ENCODE measurements around the gene WWOX. TPM values are rescaled to one million over a fixed set of nuclear protein-coding genes. Genes with fewer than 3 reads are reported as not detected.

WWOX gene
- total and polyA plus RNA-seq, 2 of the 13 experiments (the other 11 are each of a cell fraction or from before 2014, with no cell fraction given), result 9.1 to 37.4 TPM

DNA sequence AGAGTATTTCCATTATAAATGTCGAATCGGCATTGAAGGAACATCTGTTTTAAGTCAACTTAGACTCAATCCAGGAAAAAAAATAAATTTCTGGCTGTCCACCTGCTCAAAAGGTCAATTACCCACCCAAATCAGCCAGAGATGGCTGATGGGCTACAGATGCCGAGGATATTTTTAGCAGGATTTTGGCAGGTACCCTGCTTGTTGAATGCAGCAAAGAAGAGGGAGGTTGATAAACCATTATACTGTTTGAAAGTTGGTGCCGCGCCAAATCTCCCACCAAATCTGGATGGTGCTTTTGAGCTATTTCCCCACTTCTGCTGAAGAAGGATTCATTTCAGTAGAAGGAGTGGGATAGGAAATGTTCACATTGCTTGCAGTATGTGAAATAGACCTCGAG is 963.4 kb downstream of the WWOX start:
- no TSS peak for BruUV-seq (replicated peaks)

More for the DNA sequence above, 963.4 kb downstream of the WWOX start:
- no peak overlapping the region for H3K27ac ChIP-seq (ENCODE audit: extremely low read length, insufficient read depth, low read length)
- intact Hi-C loops (cut with micrococcal nuclease; ENCODE audit: unreplicated experiment) (no loop called here), in situ Hi-C loops (cut with HindIII; ENCODE audit: extremely low pct_ligation_motif_present, low pct_unique_long_range_greater_than_20kb) (no loop called here)
- no peaks in the 10 kb centered on the region for H3K36me3 ChIP-seq (replicated peaks in 1 of 2; ENCODE audit: control insufficient read depth in 1 of 2, insufficient read depth in 2 of 2, low read length in 2 of 2)
- H3K4me2 ChIP-seq (ENCODE audit: low read depth, low read length), result no peak overlapping the region
- no peak overlapping the region for H2AFZ ChIP-seq (ENCODE audit: low read length)
- DNase-seq (ENCODE audit: low spot score) (no peak), FAIRE-seq (no peak), ATAC-seq (no peak)
- WGBS (ENCODE audit: low lambda C conversion rate), result 55% methylated on average over 6 of the region's 6 CpGs
- POLR2A ChIA-PET, result no interaction called here
- TF ChIP-seq ZNF124 (CRISPR knock-in tag; IDR thresholded peaks at IDR 0.05), result no peak
- no peak for TF ChIP-seq ZNF558 (CRISPR knock-in tag; IDR thresholded peaks at IDR 0.05; ENCODE audit: borderline replicate concordance)
- no peak for TF ChIP-seq ZNF550 (CRISPR knock-in tag; IDR thresholded peaks at IDR 0.05; ENCODE audit: borderline replicate concordance)
- TF ChIP-seq ONECUT2 (CRISPR knock-in tag; IDR thresholded peaks at IDR 0.05), result no peak
- TF ChIP-seq, protein P1, sequence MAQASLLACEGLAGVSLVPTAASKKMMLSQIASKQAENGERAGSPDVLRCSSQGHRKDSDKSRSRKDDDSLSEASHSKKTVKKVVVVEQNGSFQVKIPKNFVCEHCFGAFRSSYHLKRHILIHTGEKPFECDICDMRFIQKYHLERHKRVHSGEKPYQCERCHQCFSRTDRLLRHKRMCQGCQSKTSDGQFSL (CRISPR knock-in tag; IDR thresholded peaks at IDR 0.05), result no peak
- TF ChIP-seq, protein P2, sequence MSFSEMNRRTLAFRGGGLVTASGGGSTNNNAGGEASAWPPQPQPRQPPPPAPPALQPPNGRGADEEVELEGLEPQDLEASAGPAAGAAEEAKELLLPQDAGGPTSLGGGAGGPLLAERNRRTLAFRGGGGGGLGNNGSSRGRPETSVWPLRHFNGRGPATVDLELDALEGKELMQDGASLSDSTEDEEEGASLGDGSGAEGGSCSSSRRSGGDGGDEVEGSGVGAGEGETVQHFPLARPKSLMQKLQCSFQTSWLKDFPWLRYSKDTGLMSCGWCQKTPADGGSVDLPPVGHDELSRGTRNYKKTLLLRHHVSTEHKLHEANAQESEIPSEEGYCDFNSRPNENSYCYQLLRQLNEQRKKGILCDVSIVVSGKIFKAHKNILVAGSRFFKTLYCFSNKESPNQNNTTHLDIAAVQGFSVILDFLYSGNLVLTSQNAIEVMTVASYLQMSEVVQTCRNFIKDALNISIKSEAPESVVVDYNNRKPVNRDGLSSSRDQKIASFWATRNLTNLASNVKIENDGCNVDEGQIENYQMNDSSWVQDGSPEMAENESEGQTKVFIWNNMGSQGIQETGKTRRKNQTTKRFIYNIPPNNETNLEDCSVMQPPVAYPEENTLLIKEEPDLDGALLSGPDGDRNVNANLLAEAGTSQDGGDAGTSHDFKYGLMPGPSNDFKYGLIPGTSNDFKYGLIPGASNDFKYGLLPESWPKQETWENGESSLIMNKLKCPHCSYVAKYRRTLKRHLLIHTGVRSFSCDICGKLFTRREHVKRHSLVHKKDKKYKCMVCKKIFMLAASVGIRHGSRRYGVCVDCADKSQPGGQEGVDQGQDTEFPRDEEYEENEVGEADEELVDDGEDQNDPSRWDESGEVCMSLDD (CRISPR knock-in tag; IDR thresholded peaks at IDR 0.05; ENCODE audit: borderline replicate concordance), result no peak
- no peak for TF ChIP-seq ZNF225 (CRISPR knock-in tag; IDR thresholded peaks at IDR 0.05)
- no peak for TF ChIP-seq ZSCAN31 (CRISPR knock-in tag; IDR thresholded peaks at IDR 0.05; ENCODE audit: low read depth)
- TF ChIP-seq GFI1 (CRISPR knock-in tag; IDR thresholded peaks at IDR 0.05; ENCODE audit: borderline replicate concordance), result no peak
- TF ChIP-seq, protein P3, sequence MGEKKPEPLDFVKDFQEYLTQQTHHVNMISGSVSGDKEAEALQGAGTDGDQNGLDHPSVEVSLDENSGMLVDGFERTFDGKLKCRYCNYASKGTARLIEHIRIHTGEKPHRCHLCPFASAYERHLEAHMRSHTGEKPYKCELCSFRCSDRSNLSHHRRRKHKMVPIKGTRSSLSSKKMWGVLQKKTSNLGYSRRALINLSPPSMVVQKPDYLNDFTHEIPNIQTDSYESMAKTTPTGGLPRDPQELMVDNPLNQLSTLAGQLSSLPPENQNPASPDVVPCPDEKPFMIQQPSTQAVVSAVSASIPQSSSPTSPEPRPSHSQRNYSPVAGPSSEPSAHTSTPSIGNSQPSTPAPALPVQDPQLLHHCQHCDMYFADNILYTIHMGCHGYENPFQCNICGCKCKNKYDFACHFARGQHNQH (CRISPR knock-in tag; IDR thresholded peaks at IDR 0.05), result no peak
- TF ChIP-seq HDAC1 (CRISPR knock-in tag; IDR thresholded peaks at IDR 0.05), result no peak
- no peak for TF ChIP-seq EED (CRISPR knock-in tag; IDR thresholded peaks at IDR 0.05)
- no peak for TF ChIP-seq FOXK2 (IDR thresholded peaks at IDR 0.05)
- TF ChIP-seq ZNF230 (CRISPR knock-in tag; IDR thresholded peaks at IDR 0.05), result no peak
- TF ChIP-seq, protein P4, sequence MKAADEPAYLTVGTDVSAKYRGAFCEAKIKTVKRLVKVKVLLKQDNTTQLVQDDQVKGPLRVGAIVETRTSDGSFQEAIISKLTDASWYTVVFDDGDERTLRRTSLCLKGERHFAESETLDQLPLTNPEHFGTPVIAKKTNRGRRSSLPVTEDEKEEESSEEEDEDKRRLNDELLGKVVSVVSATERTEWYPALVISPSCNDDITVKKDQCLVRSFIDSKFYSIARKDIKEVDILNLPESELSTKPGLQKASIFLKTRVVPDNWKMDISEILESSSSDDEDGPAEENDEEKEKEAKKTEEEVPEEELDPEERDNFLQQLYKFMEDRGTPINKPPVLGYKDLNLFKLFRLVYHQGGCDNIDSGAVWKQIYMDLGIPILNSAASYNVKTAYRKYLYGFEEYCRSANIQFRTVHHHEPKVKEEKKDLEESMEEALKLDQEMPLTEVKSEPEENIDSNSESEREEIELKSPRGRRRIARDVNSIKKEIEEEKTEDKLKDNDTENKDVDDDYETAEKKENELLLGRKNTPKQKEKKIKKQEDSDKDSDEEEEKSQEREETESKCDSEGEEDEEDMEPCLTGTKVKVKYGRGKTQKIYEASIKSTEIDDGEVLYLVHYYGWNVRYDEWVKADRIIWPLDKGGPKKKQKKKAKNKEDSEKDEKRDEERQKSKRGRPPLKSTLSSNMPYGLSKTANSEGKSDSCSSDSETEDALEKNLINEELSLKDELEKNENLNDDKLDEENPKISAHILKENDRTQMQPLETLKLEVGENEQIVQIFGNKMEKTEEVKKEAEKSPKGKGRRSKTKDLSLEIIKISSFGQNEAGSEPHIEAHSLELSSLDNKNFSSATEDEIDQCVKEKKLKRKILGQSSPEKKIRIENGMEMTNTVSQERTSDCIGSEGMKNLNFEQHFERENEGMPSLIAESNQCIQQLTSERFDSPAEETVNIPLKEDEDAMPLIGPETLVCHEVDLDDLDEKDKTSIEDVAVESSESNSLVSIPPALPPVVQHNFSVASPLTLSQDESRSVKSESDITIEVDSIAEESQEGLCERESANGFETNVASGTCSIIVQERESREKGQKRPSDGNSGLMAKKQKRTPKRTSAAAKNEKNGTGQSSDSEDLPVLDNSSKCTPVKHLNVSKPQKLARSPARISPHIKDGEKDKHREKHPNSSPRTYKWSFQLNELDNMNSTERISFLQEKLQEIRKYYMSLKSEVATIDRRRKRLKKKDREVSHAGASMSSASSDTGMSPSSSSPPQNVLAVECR (CRISPR knock-in tag; IDR thresholded peaks at IDR 0.05; ENCODE audit: borderline replicate concordance), result no peak
- TF ChIP-seq GPN1 (CRISPR knock-in tag; IDR thresholded peaks at IDR 0.05; ENCODE audit: borderline replicate concordance), result no peak
- TF ChIP-seq ZNF207 (IDR thresholded peaks at IDR 0.05; ENCODE audit: borderline replicate concordance), result no peak
- TF ChIP-seq ZNF777 (CRISPR knock-in tag; IDR thresholded peaks at IDR 0.05), result no peak
- no peak for TF ChIP-seq ESRRA (CRISPR knock-in tag; IDR thresholded peaks at IDR 0.05; ENCODE audit: low read depth)
- no peak overlapping the region for H3K4me3 ChIP-seq (replicated peaks in 1 of 3; ENCODE audit: insufficient read depth in 1 of 3, low read depth in 2 of 3, low read length in 3 of 3)
- no peaks in the 10 kb centered on the region for H3K4me1 ChIP-seq (ENCODE audit: insufficient read depth, low read length)
- no peaks in the 10 kb centered on the region for H4K20me1 ChIP-seq (ENCODE audit: insufficient read depth, low read length)
- H3K9ac ChIP-seq (ENCODE audit: insufficient read depth, low read depth, low read length), result no peak overlapping the region
- no peaks in the 10 kb centered on the region for H3K27me3 ChIP-seq (ENCODE audit: control insufficient read depth in 1 of 2, insufficient read depth in 2 of 2, low read length in 2 of 2)
- CTCF ChIA-PET (ENCODE audit: low intra/inter-chr PET ratio, low total read pairs), result no interaction called here
- no peaks in the 10 kb centered on the region for H3K79me2 ChIP-seq (ENCODE audit: insufficient read depth, low read length)
- no peaks in the 10 kb centered on the region for H3K9me3 ChIP-seq (ENCODE audit: low read length)
